Lower leg skin (tissue), 3 donors: ENCODE results near the gene CHP2.

Experiments used
- CTCF ChIP-seq, 3 donors: fragments of 450-650 bp; IDR thresholded peaks; one replicate each; pipeline ENCODE4 v1.5.1; 2016; ENCODE audit warnings: antibody characterized with exemption in 3 of 3, mild to moderate bottlenecking in 3 of 3, moderate library complexity in 2 of 3
- POLR2A ChIP-seq, 2 donors: fragments of 450-650 bp; IDR thresholded peaks; one replicate each; pipeline ENCODE4 v1.6.1; 2016 to 2017; ENCODE audit warnings: antibody characterized with exemption in 2 of 2, mild to moderate bottlenecking in 1 of 2, moderate library complexity in 1 of 2

- TF ChIP-seq CTCF (IDR thresholded peaks at IDR 0.05): no peak
- no peak for TF ChIP-seq POLR2A (IDR thresholded peaks at IDR 0.05)
These were observed 52.2 kb downstream of the CHP2 start for GRCh38 chr16:23807028-23807427.
